HG02870 (cell line): ENCODE results near the gene NUDT2.

Experiments
- ATAC-seq: cut with Tn5 transposase; IDR thresholded peaks from one replicate; pipeline ENCODE4 v1.9.1; 2021; ENCODE audit warnings: mild to moderate bottlenecking, moderate library complexity; ENCODE audit not compliant: unreplicated experiment

Gene NUDT2

DNA sequence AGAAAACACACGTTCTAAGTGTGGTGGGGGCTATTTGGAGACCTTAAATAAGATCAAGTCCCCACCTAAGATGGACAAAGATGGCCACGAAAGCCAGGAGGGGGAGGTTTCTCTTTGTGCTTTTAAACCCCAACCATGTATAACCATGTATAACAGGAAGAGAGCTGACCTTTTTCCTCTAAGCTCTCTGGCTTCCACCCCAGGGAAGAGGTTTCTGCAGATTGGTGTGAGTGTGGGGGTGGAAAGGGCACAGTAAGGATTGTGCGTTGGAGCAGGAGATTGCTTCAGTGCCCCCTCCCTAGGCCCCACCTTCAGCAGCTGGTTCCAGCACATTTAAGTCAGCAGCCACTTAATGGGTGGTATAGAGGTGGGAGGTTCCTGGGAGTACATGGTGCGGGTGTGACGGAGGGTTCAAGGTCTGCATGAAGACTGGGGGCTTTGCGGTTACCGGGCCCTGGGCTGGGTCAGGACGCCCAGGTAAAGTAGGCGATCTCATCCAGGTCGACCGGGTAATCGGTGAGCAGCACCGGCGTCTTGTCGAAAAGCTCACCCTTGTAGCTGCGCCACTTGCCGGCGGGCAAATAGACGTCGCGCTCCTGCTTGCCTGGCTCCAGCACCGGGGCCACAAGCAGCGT, 41.1 kb downstream of the NUDT2 start:
- no peak for ATAC-seq

DNA sequence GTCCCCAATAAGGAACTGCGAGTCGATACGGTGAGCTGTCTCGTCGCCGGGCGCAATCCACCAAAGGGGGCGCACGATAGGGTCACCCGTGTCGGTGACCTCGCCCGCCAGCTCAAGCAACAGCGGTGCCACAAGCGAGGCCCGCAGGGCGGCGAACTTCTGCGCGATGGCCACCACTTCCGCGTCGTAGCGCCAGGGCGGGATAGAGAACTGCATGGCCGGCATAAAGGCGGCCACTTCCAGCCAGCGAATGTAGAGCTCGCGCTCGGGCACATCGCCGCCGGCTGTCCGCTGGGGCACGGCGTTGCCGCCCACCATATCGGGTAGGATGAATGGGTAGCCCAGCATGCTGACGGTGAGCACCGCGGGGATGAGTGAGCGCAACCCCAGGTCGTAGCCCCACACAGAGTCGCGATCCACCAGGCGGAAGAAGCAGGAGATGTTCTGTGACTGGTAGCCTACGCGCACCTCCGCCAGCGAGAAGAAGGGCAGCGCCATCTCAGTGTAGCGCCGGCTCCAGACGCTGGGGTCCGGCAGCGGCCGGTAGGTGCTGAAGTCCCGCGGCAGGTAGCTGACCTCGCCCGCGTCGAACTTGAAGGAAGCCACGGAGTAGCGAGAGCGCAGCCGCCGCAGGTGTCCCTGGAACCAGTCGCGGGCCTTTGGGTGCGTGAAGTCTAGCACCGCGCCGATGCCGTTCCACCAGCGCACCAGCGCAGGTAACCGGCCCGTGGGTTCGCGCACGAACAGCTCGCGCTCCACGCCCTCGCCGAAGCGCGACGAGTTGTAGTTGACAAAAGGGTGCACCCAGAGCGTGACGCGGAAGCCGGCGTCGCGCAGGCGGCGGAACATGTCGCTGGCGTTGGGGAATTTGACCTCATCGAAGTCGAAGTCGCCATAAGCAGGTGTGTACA, 41.9 kb downstream of the NUDT2 start:
- no peak for ATAC-seq

DNA sequence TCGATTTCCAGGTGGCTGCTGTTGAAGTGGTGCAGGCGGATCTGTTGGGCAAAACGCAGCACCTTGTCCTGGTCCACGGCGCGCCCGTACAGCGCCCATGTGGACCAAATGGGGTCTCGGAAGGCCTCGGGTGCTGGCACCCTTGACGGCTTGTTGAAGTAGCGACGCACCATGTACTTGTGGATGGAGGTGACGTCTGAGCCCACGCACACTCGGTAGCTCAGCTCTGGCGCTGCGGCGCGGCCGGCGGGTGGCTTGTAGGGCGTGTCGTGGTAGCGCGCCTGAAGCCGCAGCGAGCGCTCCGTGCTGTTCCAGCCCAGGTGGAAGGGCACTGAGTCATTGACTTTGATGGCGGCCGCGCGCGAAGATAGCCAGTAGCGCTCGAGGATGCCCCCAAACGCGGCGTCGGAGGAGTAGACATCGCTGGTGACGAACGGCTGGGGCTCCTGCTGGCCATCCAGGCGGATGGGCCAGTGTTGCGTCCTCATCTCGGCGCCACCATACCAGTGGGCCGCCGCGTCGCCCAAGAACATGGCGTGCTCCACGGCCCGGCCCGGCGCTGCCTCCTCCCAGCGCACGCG, 42.6 kb downstream of the NUDT2 start:
- ATAC-seq: no peak

DNA sequence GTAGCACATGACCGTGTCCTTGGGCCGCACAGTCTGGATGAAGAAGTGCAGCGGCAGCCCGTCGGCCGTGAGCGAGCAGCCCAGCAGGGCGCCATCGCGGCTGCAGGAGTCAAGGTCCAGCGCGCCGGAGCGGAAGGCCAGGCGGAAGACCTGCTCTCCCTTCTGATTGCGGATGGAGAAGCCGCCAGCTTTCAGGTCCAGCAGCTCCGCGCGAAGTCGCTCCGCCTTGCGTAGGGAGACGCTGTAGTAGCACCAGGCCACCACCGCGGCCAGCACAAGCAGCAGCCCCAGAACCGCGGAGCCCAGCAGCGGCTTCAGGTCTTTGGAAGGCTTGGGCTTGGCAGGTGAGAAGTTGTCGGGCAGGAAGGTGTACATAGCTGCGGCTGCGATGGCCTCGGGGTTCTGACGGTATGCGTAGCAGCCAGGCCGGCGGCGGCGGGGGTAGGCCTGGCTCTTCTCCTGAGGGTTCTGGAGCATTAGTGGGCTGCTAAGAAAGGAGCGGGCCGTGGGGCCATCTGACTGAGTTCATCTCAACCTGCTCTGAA, 43.2 kb downstream of the NUDT2 start:
- no peak for ATAC-seq

DNA sequence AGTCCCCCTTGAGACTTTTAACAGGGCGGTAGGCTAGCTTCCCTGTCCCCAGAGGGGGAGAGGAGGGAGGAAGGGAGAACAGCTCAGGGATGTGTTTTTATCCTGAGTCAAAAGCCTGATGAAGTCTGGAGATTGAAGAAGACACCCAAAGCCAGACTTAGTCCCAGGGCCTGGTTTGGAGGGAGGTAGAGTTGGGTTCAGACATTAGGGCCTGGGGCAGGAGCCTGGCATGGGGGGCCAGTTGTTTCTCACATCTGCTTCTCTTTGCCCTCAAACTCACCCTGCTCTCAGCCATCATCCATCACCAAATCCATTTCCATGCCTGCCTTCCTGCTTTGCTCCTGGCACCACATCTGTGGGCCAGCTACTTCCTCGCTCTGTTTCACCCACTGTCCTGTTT, 44.4 kb downstream of the NUDT2 start:
- ATAC-seq: no peak

DNA sequence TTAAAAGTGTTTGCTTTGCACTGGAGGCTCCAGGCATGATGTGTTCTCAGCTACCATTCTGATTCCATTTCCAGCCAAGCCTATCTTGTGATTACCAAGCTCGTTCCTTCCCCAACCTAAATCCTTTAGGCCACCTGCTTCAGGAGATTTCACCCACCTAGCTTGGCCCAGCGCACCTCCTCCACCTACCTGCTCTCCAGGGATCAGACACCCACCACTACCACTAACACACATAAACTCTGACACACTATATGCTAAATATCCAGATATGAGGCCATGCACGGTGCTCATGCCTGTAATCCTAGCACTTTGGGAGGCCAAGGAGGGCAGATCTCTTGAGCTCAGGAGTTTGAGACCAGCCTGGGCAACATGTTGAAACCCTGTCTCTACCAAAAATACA, 45.0 kb downstream of the NUDT2 start:
- no peak for ATAC-seq

DNA sequence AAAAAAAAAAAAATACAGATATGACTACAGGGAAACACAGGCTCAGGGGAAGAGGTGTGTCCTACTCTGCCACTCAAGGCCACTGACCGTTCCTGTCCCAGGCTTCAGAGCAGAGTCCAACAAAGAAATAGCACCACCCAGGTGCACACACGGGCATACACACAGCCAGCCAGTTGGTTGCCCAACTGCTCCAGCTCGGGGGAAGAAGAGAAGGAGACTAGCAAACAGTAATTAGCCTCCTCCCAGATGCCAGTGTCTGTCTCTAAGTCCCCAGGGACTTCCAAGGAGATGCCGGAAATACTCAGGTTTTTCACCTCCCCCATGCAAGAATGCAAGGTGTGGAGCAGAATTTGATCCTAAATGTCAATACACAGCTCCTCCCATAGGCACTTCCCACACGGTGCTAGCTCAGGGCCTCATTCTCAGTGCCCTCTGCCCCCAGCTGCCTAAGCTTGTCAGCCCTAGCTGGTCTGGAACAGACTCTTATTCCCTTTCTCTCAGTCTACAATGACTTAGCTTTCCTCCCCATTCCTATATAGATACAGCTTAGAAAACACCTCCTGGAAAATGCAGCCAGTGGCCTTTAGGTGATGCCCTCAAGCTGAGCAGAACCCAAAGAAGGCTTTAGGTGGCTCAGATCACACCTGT, 45.7 kb downstream of the NUDT2 start:
- ATAC-seq: no peak

DNA sequence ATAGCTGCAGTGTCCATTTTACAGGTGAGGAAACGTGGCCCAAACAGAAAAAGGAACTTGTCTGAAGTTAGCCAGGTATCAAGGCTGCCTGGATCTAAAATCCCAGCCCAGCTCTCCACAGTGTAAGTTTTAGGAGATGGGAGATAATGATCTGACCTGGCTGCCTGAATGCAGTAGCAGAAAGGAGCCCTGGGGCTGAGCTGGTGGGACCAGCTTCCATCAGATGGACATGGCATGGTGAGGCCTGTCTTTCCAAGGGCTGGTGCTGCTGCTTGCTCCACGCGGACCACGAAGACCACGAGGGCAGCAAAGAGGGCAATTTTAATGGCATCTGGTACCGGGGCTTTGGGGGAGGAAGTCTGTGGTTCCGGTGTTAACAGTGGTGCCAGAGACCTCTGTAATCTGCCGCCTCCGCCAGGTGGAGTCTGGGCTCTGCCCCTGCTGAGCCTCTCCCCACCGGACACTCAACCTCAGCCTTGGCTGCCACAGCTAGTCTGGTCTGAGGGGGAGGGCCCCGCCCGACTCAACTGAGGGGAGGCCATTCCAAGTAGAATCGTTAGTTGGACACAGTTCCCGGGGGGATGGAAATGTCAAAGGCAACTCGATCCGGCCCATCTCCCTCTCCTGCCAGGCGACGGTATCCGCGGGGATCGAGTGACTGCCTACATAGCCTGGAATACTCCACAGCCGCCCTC, 46.7 kb downstream of the NUDT2 start:
- no peak for ATAC-seq

DNA sequence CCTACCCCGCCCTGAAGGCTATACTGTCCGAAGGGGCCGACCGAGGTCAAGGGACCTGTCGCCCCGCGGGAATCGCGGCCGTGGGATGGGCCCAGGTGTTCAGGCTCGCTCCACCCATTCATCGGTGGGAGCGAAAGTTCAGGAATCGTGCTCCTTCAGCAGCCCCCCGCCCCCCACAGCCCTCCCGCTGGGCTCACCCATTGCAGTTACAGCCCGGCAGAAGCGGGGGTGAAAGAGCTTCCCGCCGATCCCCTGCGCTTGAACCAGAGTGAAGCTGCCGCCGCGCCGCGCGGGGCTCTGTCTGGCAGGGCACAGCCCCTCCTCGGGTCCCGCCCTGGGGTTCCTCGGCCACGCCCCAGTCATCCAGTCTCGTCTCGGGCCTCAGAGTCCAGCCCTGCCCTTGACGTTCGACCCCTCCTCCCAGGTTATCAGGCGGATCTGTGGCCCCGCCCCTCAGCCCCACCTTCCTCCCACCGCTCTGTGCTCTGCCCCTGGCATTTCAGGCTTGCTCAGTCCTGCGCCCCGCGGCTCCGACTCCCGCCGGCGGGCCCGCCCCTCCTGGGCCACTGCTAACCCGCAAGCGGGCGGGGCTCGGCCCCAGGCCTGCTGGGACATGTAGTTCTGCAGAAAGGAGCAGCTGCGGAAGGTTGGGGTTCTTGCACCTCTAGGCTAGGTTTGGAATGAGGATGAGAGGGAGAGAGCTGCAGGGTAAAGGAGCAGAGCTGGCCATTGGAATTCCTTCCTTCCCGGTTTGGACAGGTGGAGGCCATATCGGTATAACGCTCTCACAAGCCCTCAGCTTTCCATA, 47.4 kb downstream of the NUDT2 start, which contains the start of gene MYORG:
Gene MYORG (minus strand): TSS at position 303 of the 808 bp plus-strand sequence. CDS start 3,955 bp downstream, outside the sequence.
- ATAC-seq: peak; percentile 74

DNA sequence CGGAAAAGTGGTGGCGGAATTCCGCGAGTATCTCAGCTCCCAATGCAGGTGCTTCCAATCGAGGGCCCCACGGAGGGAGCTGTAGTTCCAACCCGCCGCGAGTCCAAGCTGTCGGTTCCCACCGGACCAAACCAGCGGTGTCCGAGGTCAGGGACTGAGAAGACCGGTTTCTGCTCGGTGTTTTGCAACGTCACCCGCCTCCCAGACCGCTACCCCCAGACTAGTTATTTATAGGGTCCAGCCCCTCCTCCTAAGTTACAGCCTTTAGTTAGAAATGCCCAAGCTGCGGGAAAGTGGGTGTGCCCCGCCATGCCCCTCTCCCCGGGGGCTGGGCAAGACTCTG, 48.0 kb downstream of the NUDT2 start:
- no peak for ATAC-seq

DNA sequence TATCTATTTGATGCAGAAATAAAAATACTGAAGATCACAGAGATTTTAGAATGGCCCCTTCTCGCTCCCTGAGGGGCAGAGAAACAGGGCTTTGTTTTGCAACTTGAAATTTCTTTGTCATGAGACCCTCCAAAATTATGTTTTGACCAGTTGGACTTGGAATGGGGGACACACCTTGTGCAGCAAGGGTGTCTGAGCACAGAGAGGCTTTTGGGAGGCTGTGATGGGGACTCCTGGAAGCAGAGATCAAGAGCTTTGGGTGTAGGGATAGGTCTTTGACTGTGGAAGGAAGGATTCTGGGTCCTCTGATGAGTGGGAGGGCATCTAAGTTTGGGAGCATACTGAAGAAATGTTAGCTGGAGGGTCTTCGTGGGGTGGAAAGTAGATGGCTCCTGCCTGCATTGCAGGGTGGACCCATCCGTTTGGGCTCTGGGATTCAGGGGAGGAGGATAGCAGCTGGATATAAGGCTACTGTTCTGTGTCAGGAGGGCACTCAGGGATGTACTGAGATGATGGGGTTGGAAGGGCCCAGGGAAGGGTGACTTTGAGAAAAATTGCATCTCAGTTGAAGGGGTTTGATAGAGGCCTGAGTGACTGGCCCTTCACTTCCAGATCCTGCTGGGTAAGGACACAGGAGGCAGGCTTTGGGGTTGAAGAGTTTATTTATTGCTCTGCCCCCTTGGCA, 49.1 kb downstream of the NUDT2 start:
- no peak for ATAC-seq

DNA sequence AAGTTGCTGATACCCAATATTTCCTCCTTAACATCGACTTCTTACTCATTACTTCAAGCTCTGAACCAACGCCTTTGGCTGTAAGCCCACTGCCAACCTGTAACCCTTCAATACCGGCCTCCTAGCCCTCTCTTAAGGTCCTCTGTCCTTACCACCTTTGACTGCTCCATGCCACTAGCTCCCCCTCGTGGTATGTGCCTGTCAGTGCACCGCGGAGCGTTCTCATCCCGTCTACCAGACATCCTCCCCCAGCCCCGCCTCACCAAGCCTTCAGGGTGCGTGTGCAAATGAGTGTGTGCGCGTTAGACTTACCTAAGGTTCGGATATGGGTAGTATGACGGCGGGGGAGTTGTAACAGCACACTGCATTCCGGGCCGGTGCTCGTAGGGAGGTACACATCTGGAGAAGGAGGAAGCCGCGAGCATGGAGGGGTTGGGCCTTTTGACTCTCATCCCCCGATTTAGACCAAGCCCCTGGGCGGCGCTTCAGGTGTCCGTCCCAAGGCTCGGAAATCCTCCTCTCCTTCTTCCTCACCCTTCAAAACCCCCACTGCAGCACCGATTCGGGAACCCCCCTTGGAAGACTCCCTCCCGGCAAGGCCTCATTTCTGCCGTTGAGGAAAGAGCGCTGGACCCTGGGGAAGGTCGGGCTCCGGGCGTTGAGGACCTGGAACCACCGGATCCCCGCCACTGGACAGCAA, 50.1 kb downstream of the NUDT2 start:
- ATAC-seq: no peak

DNA sequence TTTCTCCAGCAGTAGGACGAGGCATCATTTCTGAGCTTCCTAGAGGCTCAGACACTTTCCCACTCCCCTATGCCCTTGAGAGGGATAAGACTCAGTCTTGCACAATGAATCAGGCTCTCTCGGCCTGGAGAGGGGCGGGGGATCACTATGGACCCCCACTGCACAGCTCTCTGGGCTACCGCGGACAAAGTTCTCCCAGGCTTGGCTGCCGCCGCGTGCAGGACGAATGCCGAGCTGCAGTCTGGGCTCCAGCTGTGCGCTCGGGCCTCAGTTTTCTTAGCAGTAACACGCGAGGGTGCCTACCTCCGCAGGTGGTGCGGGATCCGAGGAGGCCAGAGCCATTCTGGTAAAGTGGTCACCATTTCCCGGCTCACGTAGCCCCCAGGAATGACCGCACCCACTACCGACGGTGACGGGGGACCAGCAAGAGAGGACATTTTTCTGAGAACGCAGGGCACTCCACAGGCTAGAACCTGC, 50.7 kb downstream of the NUDT2 start:
- no peak for ATAC-seq

DNA sequence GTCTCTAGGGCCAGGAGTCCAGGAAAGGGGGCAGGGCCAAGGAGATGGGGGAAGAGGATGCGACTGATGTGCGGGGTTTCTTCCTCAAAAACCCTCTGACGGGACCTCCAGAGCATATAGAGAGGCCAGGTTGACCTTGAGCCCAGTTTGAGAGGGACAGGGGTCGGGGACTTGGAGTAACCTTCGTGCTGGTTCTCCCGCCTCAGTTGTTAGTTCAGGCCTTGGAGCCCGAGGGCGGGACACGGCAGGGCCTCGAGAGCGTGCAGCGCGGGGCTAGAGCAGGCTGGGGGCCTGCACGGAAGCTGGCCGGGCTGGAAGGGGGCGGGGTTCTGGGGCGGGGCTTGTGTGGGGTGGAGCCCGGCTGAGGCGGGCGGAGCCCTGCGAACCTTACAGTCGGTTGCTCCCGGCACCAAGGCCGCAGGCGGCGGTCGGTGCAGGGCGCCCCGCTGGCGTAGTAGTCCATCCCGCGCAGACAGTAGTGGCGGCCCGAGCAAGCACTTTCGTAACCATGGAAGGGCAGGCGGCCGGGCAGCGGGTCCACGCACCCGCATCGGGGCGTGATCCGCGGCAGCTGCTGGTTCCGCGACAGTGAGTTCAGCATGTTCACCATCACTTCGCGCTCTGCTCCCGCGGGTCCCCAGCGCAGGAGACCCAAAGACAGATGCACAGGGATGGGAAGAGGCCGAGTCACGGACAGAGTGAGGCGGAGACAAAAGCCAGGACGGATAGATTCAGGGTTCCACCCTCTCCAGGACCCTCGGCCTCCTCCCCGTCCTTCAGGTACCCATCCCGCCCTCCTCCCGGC, 51.3 kb downstream of the NUDT2 start:
- no peak for ATAC-seq

DNA sequence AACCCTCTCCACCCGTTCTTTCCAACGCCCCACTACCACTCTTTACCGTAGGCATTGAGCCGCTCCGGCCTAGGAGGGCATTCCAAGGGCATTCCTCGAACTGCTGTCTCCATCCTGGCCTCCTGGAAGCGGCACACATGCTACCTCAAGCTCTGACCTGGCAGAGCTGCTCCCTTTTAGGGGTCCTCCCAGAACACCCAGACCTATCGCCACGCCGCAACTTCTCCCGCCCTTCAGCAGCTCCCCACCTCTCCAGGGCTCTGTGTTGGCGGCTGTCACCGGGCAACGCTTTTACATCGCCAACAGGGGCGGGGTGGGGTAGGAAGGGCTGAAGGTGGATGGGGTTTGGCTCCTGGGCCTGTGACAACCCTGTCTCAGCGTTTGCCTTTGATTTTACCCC, 52.0 kb downstream of the NUDT2 start:
- ATAC-seq: no peak

DNA sequence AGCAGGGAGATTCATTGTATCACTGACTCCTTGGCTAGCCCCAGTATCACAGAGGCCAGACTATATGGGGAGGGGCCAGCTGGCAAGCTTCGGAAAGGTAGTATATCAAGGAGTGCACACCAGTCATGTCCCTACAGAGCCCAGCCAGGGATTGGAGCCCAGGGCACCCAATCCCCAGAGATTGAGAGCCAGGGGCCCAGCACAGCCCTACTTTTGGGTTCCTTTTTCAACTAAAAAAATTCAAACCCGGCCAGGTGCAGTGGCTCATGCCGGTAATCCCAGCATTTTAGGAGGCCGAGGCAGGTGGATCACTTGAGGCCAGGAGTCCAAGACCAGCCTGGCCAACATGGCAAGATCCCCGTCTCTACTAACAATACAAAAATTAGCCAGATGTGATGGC, 52.7 kb downstream of the NUDT2 start:
- ATAC-seq: no peak

DNA sequence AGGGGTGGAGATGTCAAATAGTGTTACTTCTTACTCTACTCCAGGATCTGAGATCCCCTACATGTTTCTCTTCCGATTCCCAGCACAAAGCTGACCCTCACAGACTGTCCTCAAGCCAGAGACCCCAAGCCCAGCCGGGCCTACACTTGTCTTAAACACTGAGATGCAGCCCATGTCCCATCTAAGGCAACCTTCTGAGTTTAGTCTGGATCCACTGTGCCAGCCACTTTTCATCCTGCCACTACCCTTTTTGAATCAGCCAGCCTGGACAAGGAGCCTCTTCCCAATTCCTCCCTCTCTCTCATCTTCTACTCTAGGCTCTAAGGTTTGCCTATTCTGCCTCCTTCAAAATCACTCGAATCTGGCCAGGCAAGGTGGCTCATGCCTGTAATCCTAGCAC, 53.5 kb downstream of the NUDT2 start:
- no peak for ATAC-seq

DNA sequence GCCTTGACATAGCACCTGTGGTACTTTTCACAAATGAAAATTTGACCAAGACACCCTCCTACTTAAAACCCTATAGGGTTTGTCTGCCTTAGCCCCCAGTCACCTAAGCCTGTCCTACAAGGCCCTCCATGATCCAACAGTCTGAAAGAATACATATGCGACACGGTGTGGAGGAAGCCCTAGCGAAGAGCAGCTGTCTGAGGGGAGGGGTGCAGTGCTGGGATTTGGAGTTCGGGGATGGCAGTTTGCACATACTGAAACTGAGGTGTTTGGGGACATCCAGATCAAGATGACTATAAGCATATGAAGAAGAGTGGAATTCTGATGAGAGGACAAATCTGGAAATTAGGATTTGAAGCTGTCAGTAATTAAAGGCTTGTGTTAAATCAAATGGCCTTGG, 54.5 kb downstream of the NUDT2 start:
- no peak for ATAC-seq
